ENCODE data around the gene PRRX1.

- TF ChIP-seq CTCF (IDR thresholded peaks at IDR 0.05), result no peak
- no peak for TF ChIP-seq POLR2A (IDR thresholded peaks at IDR 0.05)
Observed at GRCh38 chr1:170741678-170742077, 77.7 kb downstream of the PRRX1 start.

Data from adrenal gland (tissue), 5 donors.